Keratinocyte (primary cell): ENCODE results near the gene DLG2. TPM values are rescaled to one million over a fixed set of nuclear protein-coding genes. Genes with fewer than 3 reads are reported as not detected.

Source experiments
- DNase-seq: peaks from one replicate; pipeline ENCODE4 v3.0.0-alpha.2; 2011; ENCODE audit warnings: low read depth, missing footprints, low spot score
- FAIRE-seq: peaks from 2 replicates; lab custom pipeline; 2011; peaks lifted over from hg19 to GRCh38; lab: Jason Lieb, UNC
- H2AFZ ChIP-seq: 2 replicates; pipeline ENCODE4 v1.6.0; 2012; ENCODE audit warnings: low read length, control low read depth, inconsistent platforms; ENCODE audit not compliant: control insufficient read depth
- H3K27ac ChIP-seq: 2 replicates; pipeline ENCODE4 v1.5.1; 2011; ENCODE audit warnings: low read length; ENCODE audit not compliant: control insufficient read depth, insufficient read depth
- H3K27me3 ChIP-seq: 3 replicates; pipeline ENCODE4 v1.6.0; 2011; ENCODE audit warnings: low read length; ENCODE audit not compliant: control insufficient read depth, insufficient read depth; ENCODE audit errors: extremely low read depth
- H3K36me3 ChIP-seq, 2 experiments: 2 replicates in 1 of 2; 3 replicates in 1 of 2; pipeline ENCODE4 v1.5.1; 2011; ENCODE audit warnings: low read length in 2 of 2, mild to moderate bottlenecking in 1 of 2; ENCODE audit not compliant: control insufficient read depth in 2 of 2, insufficient read depth in 2 of 2; ENCODE audit errors: extremely low read depth in 1 of 2
- H3K4me1 ChIP-seq: 3 replicates; pipeline ENCODE4 v1.5.1; 2011; ENCODE audit warnings: low read length; ENCODE audit not compliant: control insufficient read depth, insufficient read depth; ENCODE audit errors: extremely low read depth
- H3K4me2 ChIP-seq: 3 replicates; pipeline ENCODE4 v1.6.0; 2011; ENCODE audit warnings: low read depth, low read length; ENCODE audit not compliant: control insufficient read depth, insufficient read depth; ENCODE audit errors: extremely low read depth
- H3K4me3 ChIP-seq, 3 experiments: fragments of 200-600 bp in 1 of 3; sonication (generic) in 1 of 3; 2 replicates in 2 of 3; 3 replicates in 1 of 3; pipeline ENCODE4 v1.5.1; 2011 to 2016; ENCODE audit warnings: low read length in 3 of 3, mild to moderate bottlenecking in 3 of 3, control low read depth in 2 of 3, inconsistent platforms in 1 of 3, low read depth in 1 of 3, mixed read lengths in 1 of 3, mixed run types in 1 of 3, moderate library complexity in 1 of 3; ENCODE audit not compliant: control insufficient read depth in 2 of 3, insufficient read depth in 2 of 3; ENCODE audit errors: extremely low read depth in 1 of 3
- H3K79me2 ChIP-seq: 2 replicates; pipeline ENCODE4 v1.6.0; 2012; ENCODE audit warnings: low read length; ENCODE audit not compliant: control insufficient read depth, insufficient read depth
- H3K9ac ChIP-seq: 3 replicates; pipeline ENCODE4 v1.6.0; 2011; ENCODE audit warnings: low read length; ENCODE audit not compliant: control insufficient read depth, insufficient read depth; ENCODE audit errors: extremely low read depth
- H3K9me1 ChIP-seq: 3 replicates; pipeline ENCODE4 v1.6.0; 2011; ENCODE audit warnings: low read length; ENCODE audit not compliant: control insufficient read depth, insufficient read depth; ENCODE audit errors: extremely low read depth
- H3K9me3 ChIP-seq: 2 replicates; pipeline ENCODE4 v1.5.1; 2012; ENCODE audit warnings: low read depth, low read length; ENCODE audit not compliant: control insufficient read depth
- H4K20me1 ChIP-seq: 3 replicates; pipeline ENCODE4 v1.6.0; 2011; ENCODE audit warnings: low read length; ENCODE audit not compliant: control insufficient read depth, insufficient read depth; ENCODE audit errors: extremely low read depth
- EZH2 ChIP-seq: IDR thresholded peaks from one replicate; pipeline ENCODE4 v1.6.1; 2012; ENCODE audit warnings: inconsistent platforms, mild to moderate bottlenecking, low read length, moderate library complexity
- dilution Hi-C: fragments of 300-500 bp; cut with MboI; formaldehyde crosslinking; loops from one replicate; pipeline ENCODE4 v1.7.0; 2020; ENCODE audit warnings: low sequenced_read_pairs; ENCODE audit not compliant: extremely low pct_ligation_motif_present
- polyA plus RNA-seq, 5 experiments: library from polyadenylated mRNA; depleted of rRNA in 3 of 5; stranded (reverse) in 3 of 5; stranded (forward) in 1 of 5; unstranded in 1 of 5; fragments of >200 nt; gene quantifications; 1 replicate in 1 of 5; 2 replicates in 3 of 5; 3 replicates in 1 of 5; pipeline versions ENCODE4 v1.2.1 to v1.2.3, GENCODE V29; 2011 to 2012; ENCODE audit warnings: missing spikeins in 2 of 5, low read depth in 1 of 5, low replicate concordance in 1 of 5
- TF ChIP-seq, protein P1 (sequence below), 3 experiments: IDR thresholded peaks in 1 of 3; conservative IDR thresholded peaks in 1 of 3; optimal IDR thresholded peaks in 1 of 3; 2 replicates in 2 of 3; 3 replicates in 1 of 3; pipeline versions ENCODE3 to v1.5.1; 2011; ENCODE audit warnings: low read length in 3 of 3, mild to moderate bottlenecking in 3 of 3, moderate library complexity in 2 of 3, control low read depth in 1 of 3, inconsistent platforms in 1 of 3; ENCODE audit not compliant: insufficient read depth in 2 of 3; ENCODE audit errors: extremely low read depth in 1 of 3

The DLG2 gene
- polyA plus RNA-seq, 1 donor (not counting 4 experiments of a cell fraction or from before 2014, with no cell fraction given) = 0.55 TPM

- Histone ChIP-seq H3K9me3 (no peaks in the 10 kb centered on the region), H4K20me1 (no peaks in the 10 kb centered on the region), H3K9me1 (no peaks in the 10 kb centered on the region), H3K27me3 (no peaks in the 10 kb centered on the region), H2AFZ (no peak overlapping the region), H3K4me3 (no peak overlapping the region), H3K4me2 (no peak overlapping the region), H3K9ac (no peak overlapping the region), H3K36me3 (no peaks in the 10 kb centered on the region), H3K79me2 (no peaks in the 10 kb centered on the region), H3K4me1 (peaks cover 7% of the 10 kb centered on the region), H3K27ac (no peak overlapping the region)
- DNase-seq (no peak), FAIRE-seq (no peak)
- TF ChIP-seq, protein P1, sequence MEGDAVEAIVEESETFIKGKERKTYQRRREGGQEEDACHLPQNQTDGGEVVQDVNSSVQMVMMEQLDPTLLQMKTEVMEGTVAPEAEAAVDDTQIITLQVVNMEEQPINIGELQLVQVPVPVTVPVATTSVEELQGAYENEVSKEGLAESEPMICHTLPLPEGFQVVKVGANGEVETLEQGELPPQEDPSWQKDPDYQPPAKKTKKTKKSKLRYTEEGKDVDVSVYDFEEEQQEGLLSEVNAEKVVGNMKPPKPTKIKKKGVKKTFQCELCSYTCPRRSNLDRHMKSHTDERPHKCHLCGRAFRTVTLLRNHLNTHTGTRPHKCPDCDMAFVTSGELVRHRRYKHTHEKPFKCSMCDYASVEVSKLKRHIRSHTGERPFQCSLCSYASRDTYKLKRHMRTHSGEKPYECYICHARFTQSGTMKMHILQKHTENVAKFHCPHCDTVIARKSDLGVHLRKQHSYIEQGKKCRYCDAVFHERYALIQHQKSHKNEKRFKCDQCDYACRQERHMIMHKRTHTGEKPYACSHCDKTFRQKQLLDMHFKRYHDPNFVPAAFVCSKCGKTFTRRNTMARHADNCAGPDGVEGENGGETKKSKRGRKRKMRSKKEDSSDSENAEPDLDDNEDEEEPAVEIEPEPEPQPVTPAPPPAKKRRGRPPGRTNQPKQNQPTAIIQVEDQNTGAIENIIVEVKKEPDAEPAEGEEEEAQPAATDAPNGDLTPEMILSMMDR (optimal IDR thresholded peaks at IDR 0.05 in 1 of 3, IDR thresholded peaks at IDR 0.05 in 1 of 3, conservative IDR thresholded peaks at IDR 0.05 in 1 of 3; ENCODE audit: extremely low read depth in 1 of 3, insufficient read depth in 2 of 3, low read length in 3 of 3) = peak in 1 of 3 experiments; percentile 35
- no peak for TF ChIP-seq EZH2
- dilution Hi-C loops = loop anchor here (25.0 kb wide), 1 partner anchor 1108 kb away; no protein-coding TSS in a partner anchor
These were observed 1807.1 kb downstream of the DLG2 start for GRCh38 chr11:83819931-83820549.

GRCh38 chr11:83818349-83818748 is 1808.8 kb downstream of the DLG2 start:
- FAIRE-seq = no peak
- dilution Hi-C loops = loop anchor here (25.0 kb wide), 1 partner anchor 1106 kb away; no protein-coding TSS in a partner anchor

More at GRCh38 chr11:83818349-83818748, 1808.8 kb downstream of the DLG2 start:
- no peak for DNase-seq
- H2AFZ ChIP-seq = no peak overlapping the region
- H3K36me3 ChIP-seq = no peaks in the 10 kb centered on the region
- no peaks in the 10 kb centered on the region for H4K20me1 ChIP-seq
- no peaks in the 10 kb centered on the region for H3K9me1 ChIP-seq
- no peaks in the 10 kb centered on the region for H3K79me2 ChIP-seq
- no peak for TF ChIP-seq EZH2
- no peak overlapping the region for H3K27ac ChIP-seq
- H3K9ac ChIP-seq = no peak overlapping the region
- no peak overlapping the region for H3K4me3 ChIP-seq
- H3K4me1 ChIP-seq = peaks cover 7% of the 10 kb centered on the region
- no peaks in the 10 kb centered on the region for H3K27me3 ChIP-seq
- H3K4me2 ChIP-seq = no peak overlapping the region
- H3K9me3 ChIP-seq = no peaks in the 10 kb centered on the region
